ENCODE data around the gene UROC1.

DNA sequence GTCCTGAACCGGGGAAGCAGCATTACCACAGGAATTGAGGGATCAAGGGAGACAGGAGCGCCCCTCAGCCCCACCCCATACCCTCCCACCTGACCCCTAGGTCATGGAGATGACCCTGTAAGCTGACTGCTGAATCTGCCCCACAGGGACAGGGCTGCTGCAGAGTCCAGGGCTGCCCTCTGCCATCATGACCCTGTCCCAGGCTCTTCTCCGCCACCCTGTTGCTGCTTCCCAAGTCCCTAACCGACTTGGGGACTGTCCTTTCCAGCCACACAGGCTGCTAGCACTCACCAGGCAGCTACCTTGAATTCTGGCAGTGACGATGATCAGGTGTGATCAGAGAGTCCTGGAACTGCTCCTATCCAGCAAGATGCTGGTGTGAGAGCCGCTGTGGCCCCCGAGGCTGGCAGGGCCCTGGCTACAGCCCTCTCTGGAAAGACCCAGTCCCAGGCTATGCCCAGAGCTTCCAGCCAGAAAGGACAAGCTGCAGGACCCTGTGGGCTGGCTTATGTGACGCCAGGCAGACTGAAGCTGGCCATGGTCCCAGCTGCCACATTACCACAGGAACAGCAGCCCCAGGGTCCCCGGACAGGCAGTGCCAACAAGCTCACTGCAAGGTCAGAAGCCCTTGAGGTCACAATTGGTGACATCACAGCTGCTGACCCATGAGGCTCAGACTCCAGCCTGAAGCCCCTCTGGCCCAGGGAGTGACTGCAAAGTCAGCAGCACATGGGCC lies 40.9 kb upstream of the UROC1 start, which contains the start of gene C3orf22:
- TF ChIP-seq, protein P1, sequence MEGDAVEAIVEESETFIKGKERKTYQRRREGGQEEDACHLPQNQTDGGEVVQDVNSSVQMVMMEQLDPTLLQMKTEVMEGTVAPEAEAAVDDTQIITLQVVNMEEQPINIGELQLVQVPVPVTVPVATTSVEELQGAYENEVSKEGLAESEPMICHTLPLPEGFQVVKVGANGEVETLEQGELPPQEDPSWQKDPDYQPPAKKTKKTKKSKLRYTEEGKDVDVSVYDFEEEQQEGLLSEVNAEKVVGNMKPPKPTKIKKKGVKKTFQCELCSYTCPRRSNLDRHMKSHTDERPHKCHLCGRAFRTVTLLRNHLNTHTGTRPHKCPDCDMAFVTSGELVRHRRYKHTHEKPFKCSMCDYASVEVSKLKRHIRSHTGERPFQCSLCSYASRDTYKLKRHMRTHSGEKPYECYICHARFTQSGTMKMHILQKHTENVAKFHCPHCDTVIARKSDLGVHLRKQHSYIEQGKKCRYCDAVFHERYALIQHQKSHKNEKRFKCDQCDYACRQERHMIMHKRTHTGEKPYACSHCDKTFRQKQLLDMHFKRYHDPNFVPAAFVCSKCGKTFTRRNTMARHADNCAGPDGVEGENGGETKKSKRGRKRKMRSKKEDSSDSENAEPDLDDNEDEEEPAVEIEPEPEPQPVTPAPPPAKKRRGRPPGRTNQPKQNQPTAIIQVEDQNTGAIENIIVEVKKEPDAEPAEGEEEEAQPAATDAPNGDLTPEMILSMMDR (IDR thresholded peaks at IDR 0.05) = no peak
- no peak for TF ChIP-seq EP300 (IDR thresholded peaks at IDR 0.05)
